Brain microvascular endothelial cell (primary cell): ENCODE data around the gene ELAVL2.
A peak's percentile ranks its signal among the peaks of the same experiment; 100 is the strongest.

ENCODE experiments used
- DNase-seq: peaks from one replicate; pipeline ENCODE4 v3.0.0-alpha.2; 2020
- H3K27ac ChIP-seq: fragments of 250-450 bp; sonication (Bioruptor Pico); 2 replicates; pipeline ENCODE4 v1.5.1; 2020; ENCODE audit warnings: mild to moderate bottlenecking, moderate library complexity
- H3K27me3 ChIP-seq: fragments of 250-450 bp; sonication (Bioruptor Pico); replicated peaks from 2 replicates; pipeline ENCODE4 v1.5.1; 2020; ENCODE audit warnings: mild to moderate bottlenecking
- H3K36me3 ChIP-seq: fragments of 250-450 bp; sonication (Bioruptor Pico); replicated peaks from 2 replicates; pipeline ENCODE4 v1.5.1; 2020; ENCODE audit warnings: mild to moderate bottlenecking
- H3K4me3 ChIP-seq: 2 replicates; pipeline ENCODE4 v1.5.1; 2011; ENCODE audit warnings: low read depth, mild to moderate bottlenecking, control low read depth, low read length, moderate library complexity
- CTCF ChIP-seq: IDR thresholded peaks from 2 replicates; pipeline ENCODE4 v1.5.1; 2011; ENCODE audit warnings: low read depth, mild to moderate bottlenecking, moderate library complexity, low read length, control low read depth, inconsistent platforms; ENCODE audit errors: missing control alignments
- in situ Hi-C: cut with HindIII; loops from 2 replicates; pipeline ENCODE4 v1.10.0; 2017; ENCODE audit warnings: low sequenced_read_pairs, low pct_ligation_motif_present

ELAVL2 gene

GRCh38 chr9:23830476-23830805 lies 4.4 kb upstream of the ELAVL2 start:
- no peak for DNase-seq
- Histone ChIP-seq H3K4me3 (no peak overlapping the region), H3K27me3 (no peaks in the 10 kb centered on the region), H3K27ac (no peak overlapping the region), H3K36me3 (no peaks in the 10 kb centered on the region)
- no peak for TF ChIP-seq CTCF
- in situ Hi-C loops = no loop called here

DNA sequence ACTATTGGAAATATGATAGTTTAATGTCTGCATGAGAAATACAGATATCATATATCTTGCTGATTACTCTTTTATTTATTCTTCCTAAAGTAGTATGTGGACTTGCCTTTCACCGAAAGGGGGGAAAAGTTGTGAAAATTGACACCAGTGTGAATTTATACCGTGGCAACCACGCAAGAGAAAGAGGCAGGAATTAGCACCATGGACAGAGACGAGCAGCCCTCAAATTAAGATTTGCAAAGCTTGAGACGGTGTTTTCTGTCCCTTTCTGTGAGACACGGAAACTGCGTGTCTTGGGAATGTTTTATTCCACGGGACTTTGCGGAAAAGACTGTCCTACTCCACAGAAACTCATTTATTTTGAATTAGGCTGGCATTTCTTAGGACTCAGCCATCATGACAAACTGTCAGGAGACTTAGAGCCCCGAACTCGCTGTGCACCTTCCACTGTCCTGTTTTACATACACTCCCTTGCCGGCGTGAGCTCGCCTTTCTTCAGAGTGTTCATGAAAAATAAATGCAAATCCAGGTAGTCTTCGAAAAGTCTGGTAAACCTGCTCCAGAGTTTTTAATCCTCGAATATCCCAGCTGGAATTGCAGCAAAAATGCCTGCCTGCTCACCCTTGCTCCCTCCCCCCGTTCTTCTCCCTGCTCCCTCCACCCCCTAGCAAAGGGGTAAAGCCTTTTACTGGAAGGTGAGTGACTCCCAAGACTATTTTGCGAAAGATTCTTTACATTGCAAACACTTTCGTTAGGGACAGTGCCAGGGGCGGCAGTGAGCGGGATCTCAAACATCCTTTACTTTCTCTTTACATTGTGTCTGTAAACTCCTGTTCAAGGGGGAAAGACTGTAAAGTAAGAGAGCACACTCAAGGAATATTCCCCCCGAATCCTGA lies 3.8 kb upstream of the ELAVL2 start:
- no peaks in the 10 kb centered on the region for H3K36me3 ChIP-seq
- no peaks in the 10 kb centered on the region for H3K27me3 ChIP-seq
- no peak overlapping the region for H3K4me3 ChIP-seq
- no peak for DNase-seq
- H3K27ac ChIP-seq = no peak overlapping the region
- in situ Hi-C loops = no loop called here
- TF ChIP-seq CTCF = no peak

GRCh38 chr9:23825700-23826099 lies 340 bp downstream of the ELAVL2 start:
- H3K4me3 ChIP-seq = peak overlapping the region; percentile 44
- peaks cover 34% of the 10 kb centered on the region for H3K27me3 ChIP-seq
- no peaks in the 10 kb centered on the region for H3K36me3 ChIP-seq
- no peak overlapping the region for H3K27ac ChIP-seq
- no peak for DNase-seq
- no peak for TF ChIP-seq CTCF
- in situ Hi-C loops = no loop called here

DNA sequence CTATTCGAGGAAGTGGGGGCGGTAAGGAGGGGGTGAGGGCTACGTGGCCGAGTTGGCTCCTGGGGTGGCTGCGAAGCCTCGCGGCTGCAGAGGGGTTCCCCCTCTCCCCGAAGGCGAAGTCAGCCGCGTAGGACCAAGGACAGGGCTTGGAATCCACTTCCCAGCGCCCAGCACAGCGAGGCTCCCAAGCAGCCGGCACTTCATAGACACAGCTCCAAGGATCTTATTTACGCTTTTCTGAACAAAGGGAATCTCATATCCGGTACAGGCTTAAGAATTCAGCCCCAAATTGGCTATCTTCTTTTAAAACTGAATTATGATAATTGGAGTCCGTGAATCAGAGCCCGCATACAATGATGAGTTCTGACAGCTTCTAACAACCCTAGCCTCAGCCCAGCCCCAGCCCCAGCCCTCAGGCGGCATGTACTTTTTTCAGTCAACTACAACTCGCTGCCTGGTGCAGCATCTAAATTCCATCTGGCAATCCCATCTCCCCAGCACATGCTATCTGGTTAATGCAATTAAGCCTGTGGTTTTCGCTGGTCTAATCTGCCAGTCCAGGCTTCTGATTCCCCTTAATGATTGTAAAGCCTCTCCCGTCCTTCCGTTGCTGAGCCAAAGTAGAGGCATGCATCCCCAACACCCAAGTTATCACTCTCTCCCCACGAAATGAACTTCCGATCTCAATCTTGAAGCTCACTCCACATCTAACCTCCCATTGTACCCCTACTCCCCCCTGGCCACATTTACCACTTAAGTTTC lies 1.0 kb downstream of the ELAVL2 start:
- Histone ChIP-seq H3K4me3 (peak overlapping the region; percentile 44), H3K36me3 (no peaks in the 10 kb centered on the region), H3K27ac (no peak overlapping the region), H3K27me3 (peaks cover 36% of the 10 kb centered on the region)
- in situ Hi-C loops = no loop called here
- no peak for TF ChIP-seq CTCF
- DNase-seq = no peak

- H3K4me3 ChIP-seq = no peak overlapping the region
- peaks cover 36% of the 10 kb centered on the region for H3K27me3 ChIP-seq
- in situ Hi-C loops = no loop called here
- H3K36me3 ChIP-seq = no peaks in the 10 kb centered on the region
- TF ChIP-seq CTCF = no peak
- H3K27ac ChIP-seq = no peak overlapping the region
- no peak for DNase-seq
Observed at GRCh38 chr9:23823986-23824829, 1.8 kb downstream of the ELAVL2 start.
